ACHN (cell line): ENCODE results near the gene INSIG2.
A peak's percentile ranks its signal among the peaks of the same experiment; 100 is the strongest.
"Not testable (repeated sequence)": the region's sequence is repeated elsewhere in the genome, so short reads cannot be mapped to it uniquely, and the experiment has no call there.

Experiments used
- DNase-seq: peaks from one replicate; pipeline ENCODE4 v3.0.0-alpha.2; 2015
- in situ Hi-C: cut with HindIII; loops from 2 replicates; pipeline ENCODE4 v1.10.0; 2017; ENCODE audit warnings: low sequenced_read_pairs, low pct_ligation_motif_present, low pct_unique_long_range_greater_than_20kb

Gene INSIG2

GRCh38 chr2:118091631-118092030 lies 3.4 kb downstream of the INSIG2 start:
- DNase-seq = no peak
- in situ Hi-C loops = no loop called here

- in situ Hi-C loops, DNase-seq: not testable (repeated sequence)
Observed at GRCh38 chr2:118094102-118094501, 5.8 kb downstream of the INSIG2 start.

- no peak for DNase-seq
- in situ Hi-C loops = no loop called here
Observed at GRCh38 chr2:118094503-118094902, 6.2 kb downstream of the INSIG2 start.

- in situ Hi-C loops = no loop called here
- no peak for DNase-seq
Observed at GRCh38 chr2:118095610-118096009, 7.3 kb downstream of the INSIG2 start.

GRCh38 chr2:118097657-118098056 lies 9.4 kb downstream of the INSIG2 start:
- in situ Hi-C loops = no loop called here
- DNase-seq = no peak

GRCh38 chr2:118098307-118099030 lies 10.2 kb downstream of the INSIG2 start:
- DNase-seq = no peak

GRCh38 chr2:118102433-118103082 lies 14.3 kb downstream of the INSIG2 start:
- no peak for DNase-seq
- in situ Hi-C loops = no loop called here

More at GRCh38 chr2:118098307-118099030, 10.2 kb downstream of the INSIG2 start:
- in situ Hi-C loops = no loop called here

GRCh38 chr2:118103951-118104940 lies 16.0 kb downstream of the INSIG2 start:
- no peak for DNase-seq
- in situ Hi-C loops = no loop called here

GRCh38 chr2:118105497-118105896 lies 17.2 kb downstream of the INSIG2 start:
- in situ Hi-C loops = no loop called here
- no peak for DNase-seq

GRCh38 chr2:118106926-118107325 lies 18.7 kb downstream of the INSIG2 start:
- DNase-seq = no peak
- in situ Hi-C loops = no loop called here

GRCh38 chr2:118110310-118110709 lies 22.0 kb downstream of the INSIG2 start:
- in situ Hi-C loops = no loop called here
- DNase-seq = no peak

- DNase-seq = no peak
- in situ Hi-C loops = no loop called here
Observed at GRCh38 chr2:118110991-118111390, 22.7 kb downstream of the INSIG2 start.

GRCh38 chr2:118112771-118113334 lies 24.6 kb downstream of the INSIG2 start:
- in situ Hi-C loops = no loop called here
- DNase-seq = peak; percentile 64

GRCh38 chr2:118114863-118115262 lies 26.6 kb downstream of the INSIG2 start:
- DNase-seq = no peak
- in situ Hi-C loops = no loop called here

GRCh38 chr2:118115761-118116160 lies 27.5 kb downstream of the INSIG2 start:
- DNase-seq = no peak
- in situ Hi-C loops = no loop called here

- no peak for DNase-seq
- in situ Hi-C loops = no loop called here
Observed at GRCh38 chr2:118118479-118118878, 30.2 kb downstream of the INSIG2 start.

- in situ Hi-C loops = no loop called here
- no peak for DNase-seq
Observed at GRCh38 chr2:118119158-118119727, 31.0 kb downstream of the INSIG2 start.

GRCh38 chr2:118119761-118120400 lies 31.6 kb downstream of the INSIG2 start:
- DNase-seq = no peak
- in situ Hi-C loops = no loop called here
